RKO (cell line): ENCODE measurements around the gene YWHAH.

Experiments
- DNase-seq: peaks from one replicate; pipeline ENCODE4 v3.0.0-alpha.2; 2016; ENCODE audit warnings: low spot score

YWHAH gene

GRCh38 chr22:31950226-31950625 lies 5.9 kb downstream of the YWHAH start:
- no peak for DNase-seq

GRCh38 chr22:31951194-31952093 lies 7.1 kb downstream of the YWHAH start:
- no peak for DNase-seq

- DNase-seq: no peak
Observed at GRCh38 chr22:31952094-31952401, 7.7 kb downstream of the YWHAH start.

GRCh38 chr22:31952472-31952871 lies 8.1 kb downstream of the YWHAH start:
- peak; percentile 74 for DNase-seq

- no peak for DNase-seq
Observed at GRCh38 chr22:31953261-31953660, 8.9 kb downstream of the YWHAH start.

- no peak for DNase-seq
Observed at GRCh38 chr22:31954535-31955523, 10.5 kb downstream of the YWHAH start.

GRCh38 chr22:31956360-31956759 lies 12.0 kb downstream of the YWHAH start:
- no peak for DNase-seq

- DNase-seq: no peak
Observed at GRCh38 chr22:31957970-31958594, 13.7 kb downstream of the YWHAH start.

GRCh38 chr22:31958625-31959239 lies 14.4 kb downstream of the YWHAH start:
- no peak for DNase-seq

- DNase-seq: no peak
Observed at GRCh38 chr22:31960767-31961166, 16.4 kb downstream of the YWHAH start.

- DNase-seq: no peak
Observed at GRCh38 chr22:31962387-31963125, 18.2 kb downstream of the YWHAH start.

GRCh38 chr22:31968022-31968421 lies 23.7 kb downstream of the YWHAH start:
- no peak for DNase-seq

- DNase-seq: peak; percentile 64
Observed at GRCh38 chr22:31969789-31970489, 25.6 kb downstream of the YWHAH start.

GRCh38 chr22:31970490-31971444 lies 26.4 kb downstream of the YWHAH start:
- DNase-seq: peak; percentile 61

- DNase-seq: no peak
Observed at GRCh38 chr22:31972180-31972579, 27.8 kb downstream of the YWHAH start.

GRCh38 chr22:31973739-31974138 lies 29.4 kb downstream of the YWHAH start:
- no peak for DNase-seq

GRCh38 chr22:31977141-31977841 lies 33.0 kb downstream of the YWHAH start:
- peak; percentile 73 for DNase-seq

GRCh38 chr22:31977939-31978338 lies 33.6 kb downstream of the YWHAH start:
- no peak for DNase-seq

- DNase-seq: no peak
Observed at GRCh38 chr22:31980628-31981027, 36.3 kb downstream of the YWHAH start.
